Medulla oblongata (tissue), 1 donor: ENCODE measurements around the gene ACER1.

Experiments used
- DNase-seq: peaks from one replicate; pipeline ENCODE4 v3.0.0-alpha.2; 2015; ENCODE audit errors: extremely low spot score

The ACER1 gene

GRCh38 chr19:6268382-6268771, 65.0 kb downstream of the ACER1 start:
- no peak for DNase-seq

GRCh38 chr19:6267552-6268381, 65.6 kb downstream of the ACER1 start:
- DNase-seq, result no peak

- no peak for DNase-seq
Measured at GRCh38 chr19:6264803-6265202, 68.6 kb downstream of the ACER1 start.

GRCh38 chr19:6263735-6264444, 69.5 kb downstream of the ACER1 start:
- no peak for DNase-seq

- DNase-seq, result no peak
Measured at GRCh38 chr19:6263306-6263705, 70.1 kb downstream of the ACER1 start.

GRCh38 chr19:6262519-6262918, 70.9 kb downstream of the ACER1 start:
- no peak for DNase-seq

- DNase-seq, result no peak
Measured at GRCh38 chr19:6261883-6262282, 71.5 kb downstream of the ACER1 start.

- DNase-seq, result no peak
Measured at GRCh38 chr19:6260912-6261650, 72.3 kb downstream of the ACER1 start.

- no peak for DNase-seq
Measured at GRCh38 chr19:6260376-6260775, 73.0 kb downstream of the ACER1 start.

- DNase-seq, result no peak
Measured at GRCh38 chr19:6259312-6259861, 74.0 kb downstream of the ACER1 start.

- DNase-seq, result no peak
Measured at GRCh38 chr19:6258812-6259311, 74.5 kb downstream of the ACER1 start.
